HG03439 (cell line): ENCODE results near the gene MACC1.
A peak's percentile ranks its signal among the peaks of the same experiment; 100 is the strongest.
"Not testable (repeated sequence)": the region's sequence is repeated elsewhere in the genome, so short reads cannot be mapped to it uniquely, and the experiment has no call there.

Source experiments
- ATAC-seq: cut with Tn5 transposase; IDR thresholded peaks from one replicate; pipeline ENCODE4 v1.9.1; 2021; ENCODE audit warnings: mild to moderate bottlenecking, moderate library complexity; ENCODE audit not compliant: unreplicated experiment

The MACC1 gene

DNA sequence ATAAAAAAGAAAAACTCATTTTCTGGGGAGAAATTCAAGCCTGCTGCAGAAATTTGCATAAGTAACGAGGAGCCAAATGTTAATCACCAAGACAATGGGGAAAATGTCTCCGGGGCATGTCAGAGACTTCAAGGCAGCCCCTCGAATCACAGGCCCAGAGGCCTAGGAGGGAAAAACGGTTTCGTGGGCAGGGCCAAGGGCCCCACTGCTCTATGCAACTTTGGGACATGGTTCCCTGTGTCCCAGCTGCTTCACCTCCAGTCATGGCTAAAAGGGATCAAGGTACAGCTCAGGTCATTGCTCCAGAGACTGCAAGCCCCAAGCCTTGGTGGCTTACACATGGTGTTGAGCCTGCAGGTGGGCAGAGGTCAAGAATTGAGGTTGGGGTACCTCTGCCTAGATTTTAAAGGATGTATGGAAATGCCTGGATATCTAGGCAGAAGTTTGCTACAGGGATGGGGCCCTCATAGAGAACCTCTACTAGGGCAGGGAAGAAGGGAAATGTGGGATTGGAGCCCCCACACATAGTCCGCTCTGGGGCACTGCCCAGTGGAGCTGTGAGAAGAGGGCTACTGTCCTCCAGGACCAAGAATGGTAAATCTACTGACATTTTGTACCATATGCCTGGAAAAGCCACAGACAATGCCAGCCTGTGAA lies 8.4 kb downstream of the MACC1 start:
- no peak for ATAC-seq

DNA sequence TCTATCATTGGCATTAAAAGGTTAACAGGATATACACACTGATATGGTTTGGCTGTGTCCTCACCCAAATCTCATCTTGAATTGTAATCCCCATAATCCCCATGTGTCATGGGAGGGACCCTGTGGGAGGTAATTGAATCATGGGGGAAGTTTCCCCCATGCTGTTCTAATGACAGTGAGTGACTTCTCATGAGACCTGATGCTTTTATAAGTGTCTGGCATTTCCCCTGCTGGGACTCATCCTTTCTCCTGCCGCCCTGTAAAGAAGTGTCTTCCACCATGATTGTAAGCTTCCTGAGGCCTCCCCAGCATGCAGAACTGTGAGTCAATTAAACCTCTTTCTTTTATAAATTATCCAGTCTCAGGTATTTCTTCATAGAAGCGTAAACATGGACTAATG lies 9.4 kb downstream of the MACC1 start:
- not testable (repeated sequence) for ATAC-seq

- ATAC-seq = no peak
Measured at GRCh38 chr7:20206104-20206896, 10.9 kb downstream of the MACC1 start.

- ATAC-seq = no peak
Measured at GRCh38 chr7:20203316-20203715, 13.9 kb downstream of the MACC1 start.

DNA sequence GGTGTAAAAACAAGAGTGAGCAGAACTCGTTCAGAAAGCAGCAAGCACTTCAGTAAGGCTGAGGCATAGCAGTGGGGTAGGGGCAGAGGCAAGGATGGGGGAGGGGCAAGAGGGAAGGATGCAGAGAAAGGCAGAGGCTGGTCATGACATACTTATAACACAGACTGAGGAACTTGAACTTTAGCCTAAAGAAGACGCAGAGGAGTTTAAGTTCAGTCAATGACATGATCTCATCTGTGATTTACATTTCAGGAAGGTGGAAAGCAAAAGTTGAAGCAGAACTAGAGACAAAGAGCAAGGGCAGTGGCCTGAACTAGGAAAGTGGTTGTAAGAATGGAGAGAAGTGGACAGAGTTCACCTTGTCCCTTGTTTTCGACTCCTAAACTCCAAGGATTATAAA lies 15.8 kb downstream of the MACC1 start:
- ATAC-seq = peak; percentile 41

GRCh38 chr7:20200971-20201370 lies 16.2 kb downstream of the MACC1 start:
- no peak for ATAC-seq

DNA sequence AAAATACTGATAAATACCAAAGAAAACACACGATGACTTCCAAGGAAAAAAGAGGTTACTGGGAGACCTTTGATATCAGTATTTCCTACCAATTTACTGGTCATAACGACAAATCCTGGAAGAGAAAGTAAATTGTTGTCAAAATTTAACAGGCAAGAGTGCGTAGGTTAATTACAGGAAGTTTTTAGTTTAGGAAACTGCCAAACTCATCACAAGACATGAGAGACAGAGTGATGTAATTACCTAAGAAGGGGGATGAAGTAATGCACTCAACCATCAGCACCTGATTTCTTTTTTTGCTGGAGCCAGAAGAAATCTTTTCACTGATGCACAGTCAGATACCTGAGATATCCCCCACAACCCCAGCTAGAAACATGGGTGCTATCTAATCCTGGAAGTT lies 16.8 kb downstream of the MACC1 start:
- peak; percentile 37 for ATAC-seq

- ATAC-seq = peak; percentile 68
Measured at GRCh38 chr7:20199015-20199737, 18.0 kb downstream of the MACC1 start.

GRCh38 chr7:20198260-20198659 lies 18.9 kb downstream of the MACC1 start:
- ATAC-seq = no peak

GRCh38 chr7:20197837-20198236 lies 19.3 kb downstream of the MACC1 start:
- no peak for ATAC-seq

GRCh38 chr7:20197125-20197748 lies 19.9 kb downstream of the MACC1 start:
- no peak for ATAC-seq

DNA sequence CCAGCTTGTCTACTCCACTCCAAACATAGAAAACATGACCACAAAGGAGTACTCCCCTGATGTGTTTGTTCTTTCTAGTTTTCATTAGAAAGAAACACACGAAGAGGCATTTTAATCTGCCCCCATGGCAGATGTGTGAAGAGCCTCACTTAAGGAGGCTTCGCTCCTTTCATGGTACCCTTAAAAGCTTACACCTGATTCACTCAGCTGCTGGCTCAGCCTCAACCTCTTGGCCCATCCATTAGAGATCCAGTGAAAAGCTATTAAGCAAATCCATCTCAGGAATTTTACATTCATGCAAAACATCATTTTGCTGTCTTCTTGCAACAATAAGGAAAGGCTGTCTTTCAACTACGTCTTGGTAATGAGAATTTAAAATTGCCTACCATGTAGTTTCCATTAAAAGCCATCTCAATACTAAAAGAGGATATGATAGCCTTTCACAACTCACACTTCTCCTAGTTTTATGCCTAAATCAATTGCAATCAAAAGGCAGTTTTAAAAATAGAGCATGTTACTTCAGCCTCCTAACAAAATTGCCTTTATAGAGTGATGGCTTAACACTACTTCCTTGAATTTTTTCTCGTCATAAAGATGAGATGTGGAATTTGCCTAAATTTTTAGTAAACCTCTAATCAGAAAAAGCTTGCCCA lies 22.7 kb downstream of the MACC1 start:
- ATAC-seq = no peak

- no peak for ATAC-seq
Measured at GRCh38 chr7:20193873-20194272, 23.3 kb downstream of the MACC1 start.

DNA sequence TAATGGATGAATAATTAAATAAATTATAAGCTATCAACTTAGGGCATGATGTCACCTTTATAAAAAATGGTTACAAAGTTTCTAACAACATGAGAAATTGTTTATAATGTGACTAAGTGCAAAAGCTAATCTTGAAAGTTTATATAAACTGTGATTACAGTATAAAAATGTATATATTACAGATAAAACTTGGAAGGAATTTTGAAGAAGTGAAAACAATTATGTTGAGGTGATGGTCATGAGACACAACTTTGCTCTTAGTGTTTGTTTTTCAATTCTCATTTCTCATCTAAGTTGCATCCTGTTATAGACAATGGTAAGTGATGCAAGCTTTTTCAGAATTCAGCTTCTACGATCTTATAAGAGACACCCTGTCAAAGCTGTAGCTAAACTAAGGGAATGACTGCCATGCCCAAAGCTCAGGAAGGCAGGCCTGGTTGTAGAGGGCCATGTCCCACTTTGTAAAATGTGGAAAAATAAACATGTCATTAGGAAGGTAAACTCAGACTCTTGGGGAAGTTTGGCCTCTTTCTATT lies 23.9 kb downstream of the MACC1 start:
- ATAC-seq = peak; percentile 55

DNA sequence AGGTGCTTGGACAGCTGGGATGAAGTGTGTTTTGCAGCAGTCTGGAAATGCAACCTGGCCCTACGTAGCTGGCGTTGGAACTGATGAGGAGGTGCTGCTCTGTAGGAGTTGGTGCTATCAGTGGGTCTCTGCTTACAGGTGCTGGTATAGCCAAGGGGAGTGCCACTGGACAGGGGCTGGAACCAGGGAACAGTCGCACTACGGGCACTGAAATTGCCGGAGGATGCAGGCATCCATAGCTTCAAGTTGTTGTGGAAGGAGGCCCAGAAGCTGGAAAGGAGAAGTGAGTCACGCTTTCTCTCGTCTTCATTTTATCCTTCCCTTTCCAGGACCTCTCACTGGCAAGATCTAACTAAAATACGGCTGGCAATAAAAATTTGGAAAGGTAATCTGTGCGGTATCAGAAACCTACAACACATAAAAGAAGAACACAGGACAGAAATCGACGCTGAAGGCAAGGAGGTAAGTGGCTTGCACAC lies 25.8 kb downstream of the MACC1 start:
- ATAC-seq = no peak

GRCh38 chr7:20190560-20191390 lies 26.4 kb downstream of the MACC1 start:
- ATAC-seq = no peak

DNA sequence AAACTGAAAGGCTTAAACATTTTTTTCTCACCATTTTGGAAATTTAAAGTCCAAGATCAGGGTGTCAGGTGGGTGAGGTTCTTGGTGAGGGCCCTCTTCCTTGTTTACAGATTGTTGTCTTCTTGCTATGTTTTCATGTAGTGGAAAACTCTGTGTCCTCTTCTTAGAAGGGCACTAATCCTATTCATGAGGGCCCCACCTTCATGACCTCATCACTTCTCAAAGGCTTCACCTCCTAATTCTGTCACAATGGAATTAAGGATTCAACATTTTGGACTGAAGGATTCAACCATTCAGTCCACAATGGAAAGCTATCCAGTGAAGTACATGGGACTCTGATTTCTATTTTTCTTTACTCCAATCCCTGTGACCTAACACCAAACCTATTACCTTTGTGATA lies 27.3 kb downstream of the MACC1 start:
- ATAC-seq = no peak

DNA sequence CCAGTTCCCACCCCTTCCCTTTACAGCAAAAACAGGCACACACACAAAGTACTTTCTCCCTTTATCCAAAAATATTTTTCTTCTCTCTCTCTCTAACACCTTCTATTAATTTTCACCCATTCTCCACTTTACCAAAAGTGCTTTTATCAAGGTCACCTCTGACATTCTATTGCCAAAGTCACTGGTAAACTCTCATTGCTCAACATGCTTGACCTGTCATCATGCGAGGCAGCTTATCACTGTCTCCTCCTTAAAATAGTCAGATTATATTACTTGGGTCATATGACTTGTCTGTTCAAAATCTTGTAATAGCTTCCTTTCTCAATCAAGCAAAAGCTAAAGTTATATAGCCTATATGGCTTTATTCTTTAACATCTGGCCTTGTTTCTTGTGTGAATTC lies 28.6 kb downstream of the MACC1 start:
- no peak for ATAC-seq

GRCh38 chr7:20187850-20188249 lies 29.3 kb downstream of the MACC1 start:
- ATAC-seq = not testable (repeated sequence)

- no peak for ATAC-seq
Measured at GRCh38 chr7:20185988-20186387, 31.2 kb downstream of the MACC1 start.
